Lung (tissue), 12 donors: ENCODE results near the gene TCEA3. TPM values are rescaled to one million over a fixed set of nuclear protein-coding genes. Genes with fewer than 3 reads are reported as not detected.

Source experiments
- ATAC-seq: fragments of 200-7000 bp; cut with Tn5 transposase; one replicate; pipeline ENCODE4 v1.9.1; 2020; ENCODE audit warnings: moderate number of reproducible peaks; ENCODE audit not compliant: insufficient read depth, low FRiP score
- DNase-seq, 3 donors: peaks; one replicate each; pipeline ENCODE4 v3.0.0-alpha.2; 2013 to 2017
- H3K27ac ChIP-seq, 2 donors: one replicate each; pipeline ENCODE4 v1.5.1; 2013; ENCODE audit warnings: mild to moderate bottlenecking in 2 of 2, moderate library complexity in 2 of 2, control low read depth in 1 of 2, inconsistent platforms in 1 of 2, low read depth in 1 of 2, low read length in 1 of 2
- H3K27me3 ChIP-seq, 3 donors: one replicate each; pipeline ENCODE4 v1.5.1; 2013; ENCODE audit warnings: low read length in 2 of 3; ENCODE audit not compliant: control insufficient read depth in 3 of 3, insufficient read depth in 3 of 3
- H3K36me3 ChIP-seq, 4 donors: one replicate each; pipeline ENCODE4 v1.5.1; 2013; ENCODE audit warnings: low read length in 4 of 4, mild to moderate bottlenecking in 1 of 4, moderate library complexity in 1 of 4; ENCODE audit not compliant: control insufficient read depth in 4 of 4, insufficient read depth in 4 of 4
- H3K4me1 ChIP-seq, 5 donors: one replicate each; pipeline ENCODE4 v1.5.1; 2013; ENCODE audit warnings: low read length in 5 of 5, mild to moderate bottlenecking in 2 of 5, moderate library complexity in 1 of 5; ENCODE audit not compliant: control insufficient read depth in 5 of 5, insufficient read depth in 5 of 5
- H3K4me3 ChIP-seq: one replicate; pipeline ENCODE4 v1.5.1; 2013; ENCODE audit warnings: mild to moderate bottlenecking, control low read depth, moderate library complexity
- H3K9ac ChIP-seq, 2 donors: one replicate each; pipeline ENCODE4 v1.5.1; 2013; ENCODE audit warnings: low read length in 2 of 2, control low read depth in 1 of 2; ENCODE audit not compliant: insufficient read depth in 1 of 2
- H3K9me3 ChIP-seq, 4 donors: one replicate each; pipeline ENCODE4 v1.5.1; 2013; ENCODE audit warnings: low read length in 3 of 4, mild to moderate bottlenecking in 1 of 4, moderate library complexity in 1 of 4; ENCODE audit not compliant: control insufficient read depth in 4 of 4, insufficient read depth in 3 of 4
- WGBS, 2 donors: extraction: QIAGEN DNeasy Blood & Tissue Kit; methylation state at CpG; one replicate each; pipeline ENCODE4 v1.1.7; 2013; 5-methylcytosine and 5-hydroxymethylcytosine counted together
- polyA plus RNA-seq, 2 donors: library from polyadenylated mRNA; stranded (reverse); fragments of 200-250 nt; gene quantifications; one replicate each; pipeline ENCODE4 v1.2.1, GENCODE V29; 2013
- total RNA-seq, 2 donors: library from RNA; depleted of rRNA in 1 of 2; stranded (reverse); fragments of >200 nt in 1 of 2; gene quantifications; one replicate each; pipeline ENCODE4 v1.2.1, GENCODE V29; 2014 to 2021
- TF ChIP-seq, protein P1 (sequence below): IDR thresholded peaks from 2 replicates; pipeline ENCODE4 v1.5.1; 2012; ENCODE audit warnings: mild to moderate bottlenecking; ENCODE audit errors: control extremely low read depth, extremely low read depth
- donor health status: control.
- donor health status: control.
- donor health status: Bipolar disorder and iron deficiency.
- donor health status: healthy.
- donor health status: DM: yes; HTN: yes; CAD: no.

TCEA3 gene
- total and polyA plus RNA-seq, 4 donors = 10.3 to 37.5 (median 29.9) TPM

DNA sequence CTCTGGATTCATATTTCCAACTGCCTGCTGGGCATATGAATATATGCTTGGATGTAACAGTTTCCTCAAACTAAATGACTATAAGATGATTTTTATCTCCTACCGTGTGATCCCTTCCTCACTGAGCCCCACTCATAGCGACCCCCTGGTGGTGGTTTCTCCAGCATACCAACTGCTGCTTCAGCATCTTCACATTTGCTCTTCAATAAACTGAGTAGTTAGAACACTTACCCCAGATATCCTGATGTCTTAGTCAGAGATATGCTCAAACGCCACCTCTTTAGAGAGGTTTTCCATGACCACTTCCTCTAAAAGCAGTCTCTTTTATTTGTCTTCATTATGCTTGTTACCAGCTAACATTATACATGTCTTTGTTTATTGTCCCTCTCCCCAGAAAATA is 70.3 kb downstream of the TCEA3 start:
- Histone ChIP-seq H3K9ac (no peak overlapping the region), H3K4me3 (no peak overlapping the region), H3K36me3 (peaks cover 0 to 7% (median 0%) of the 10 kb centered on the region in 4 donors), H3K9me3 (peaks cover 0 to under 1% (median 0%) of the 10 kb centered on the region in 4 donors), H3K27ac (no peak overlapping the region), H3K27me3 (no peaks in the 10 kb centered on the region), H3K4me1 (peaks cover 0 to 3% (median 0%) of the 10 kb centered on the region in 5 donors)
- DNase-seq = no peak
- TF ChIP-seq, protein P1, sequence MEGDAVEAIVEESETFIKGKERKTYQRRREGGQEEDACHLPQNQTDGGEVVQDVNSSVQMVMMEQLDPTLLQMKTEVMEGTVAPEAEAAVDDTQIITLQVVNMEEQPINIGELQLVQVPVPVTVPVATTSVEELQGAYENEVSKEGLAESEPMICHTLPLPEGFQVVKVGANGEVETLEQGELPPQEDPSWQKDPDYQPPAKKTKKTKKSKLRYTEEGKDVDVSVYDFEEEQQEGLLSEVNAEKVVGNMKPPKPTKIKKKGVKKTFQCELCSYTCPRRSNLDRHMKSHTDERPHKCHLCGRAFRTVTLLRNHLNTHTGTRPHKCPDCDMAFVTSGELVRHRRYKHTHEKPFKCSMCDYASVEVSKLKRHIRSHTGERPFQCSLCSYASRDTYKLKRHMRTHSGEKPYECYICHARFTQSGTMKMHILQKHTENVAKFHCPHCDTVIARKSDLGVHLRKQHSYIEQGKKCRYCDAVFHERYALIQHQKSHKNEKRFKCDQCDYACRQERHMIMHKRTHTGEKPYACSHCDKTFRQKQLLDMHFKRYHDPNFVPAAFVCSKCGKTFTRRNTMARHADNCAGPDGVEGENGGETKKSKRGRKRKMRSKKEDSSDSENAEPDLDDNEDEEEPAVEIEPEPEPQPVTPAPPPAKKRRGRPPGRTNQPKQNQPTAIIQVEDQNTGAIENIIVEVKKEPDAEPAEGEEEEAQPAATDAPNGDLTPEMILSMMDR = no peak
- 44 to 51% methylated on average over 3 of the region's 3 CpGs for WGBS, 2 donors
- ATAC-seq = no peak

DNA sequence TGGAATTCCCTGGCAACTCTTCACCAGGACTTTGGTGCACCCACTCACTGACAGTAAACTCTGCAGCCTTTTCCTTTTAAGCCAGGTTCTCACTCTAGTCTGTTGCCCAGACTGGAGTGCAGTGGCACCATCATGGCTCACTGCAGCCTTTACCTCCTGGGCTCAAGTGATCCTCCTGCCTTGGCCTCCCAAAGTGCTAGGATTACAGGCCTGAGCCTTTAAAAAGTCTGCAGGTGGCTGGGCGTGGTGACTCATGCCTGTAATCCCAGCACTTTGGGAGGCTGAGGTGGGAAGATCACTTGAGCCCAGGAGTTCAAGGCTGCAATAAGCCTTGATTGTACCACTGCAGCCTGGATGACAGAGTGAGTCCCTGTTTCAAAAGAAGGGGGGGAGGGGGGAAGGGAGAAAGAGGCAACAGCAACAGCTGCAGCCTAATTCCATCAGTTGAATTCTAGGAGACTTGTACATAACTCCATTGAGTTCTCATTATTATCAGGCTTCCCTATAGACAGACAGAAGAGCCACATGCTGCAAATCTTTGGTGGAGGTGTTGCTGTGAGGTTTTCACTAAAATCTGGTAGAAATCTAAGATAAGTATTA is 72.4 kb downstream of the TCEA3 start:
- Histone ChIP-seq H3K9ac (no peak overlapping the region), H3K27ac (no peak overlapping the region), H3K9me3 (no peaks in the 10 kb centered on the region), H3K36me3 (no peaks in the 10 kb centered on the region), H3K4me1 (peaks cover 0 to 3% (median 0%) of the 10 kb centered on the region in 5 donors), H3K27me3 (no peaks in the 10 kb centered on the region), H3K4me3 (no peak overlapping the region)
- DNase-seq = no peak
- 95 to 96% methylated on average over 1 of the region's 1 CpG for WGBS, 2 donors
- ATAC-seq = no peak
- TF ChIP-seq, protein P1 = no peak

DNA sequence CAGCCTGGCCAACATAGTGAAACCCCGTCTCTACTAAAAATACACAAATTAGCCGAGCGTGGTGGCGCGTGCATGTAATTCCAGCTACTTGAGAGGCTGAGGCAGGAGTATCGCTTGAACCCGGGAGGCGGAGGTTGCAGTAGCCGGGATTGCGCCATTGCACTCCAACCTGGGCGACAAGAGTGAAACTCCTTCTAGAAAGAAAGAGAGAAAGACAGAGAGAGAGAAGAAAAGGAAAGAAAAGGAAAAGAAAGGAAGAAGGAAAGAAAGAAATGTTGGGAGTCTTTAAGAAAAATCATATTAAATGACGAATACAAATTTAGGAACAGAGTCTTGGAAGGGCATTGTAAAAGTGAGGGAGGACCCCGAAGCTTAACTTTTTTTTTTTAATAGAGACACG is 78.6 kb downstream of the TCEA3 start:
- no peaks in the 10 kb centered on the region for H3K36me3 ChIP-seq
- H3K9ac ChIP-seq = no peak overlapping the region
- WGBS, 2 donors = 97 to 98% methylated on average over 14 of the region's 14 CpGs
- no peaks in the 10 kb centered on the region for H3K27me3 ChIP-seq
- H3K4me3 ChIP-seq = no peak overlapping the region
- TF ChIP-seq, protein P1 = no peak
- DNase-seq (no peak), ATAC-seq (no peak)
- no peaks in the 10 kb centered on the region for H3K9me3 ChIP-seq
- no peak overlapping the region for H3K27ac ChIP-seq
- H3K4me1 ChIP-seq = peaks cover 0 to 29% (median 11%) of the 10 kb centered on the region in 5 donors

DNA sequence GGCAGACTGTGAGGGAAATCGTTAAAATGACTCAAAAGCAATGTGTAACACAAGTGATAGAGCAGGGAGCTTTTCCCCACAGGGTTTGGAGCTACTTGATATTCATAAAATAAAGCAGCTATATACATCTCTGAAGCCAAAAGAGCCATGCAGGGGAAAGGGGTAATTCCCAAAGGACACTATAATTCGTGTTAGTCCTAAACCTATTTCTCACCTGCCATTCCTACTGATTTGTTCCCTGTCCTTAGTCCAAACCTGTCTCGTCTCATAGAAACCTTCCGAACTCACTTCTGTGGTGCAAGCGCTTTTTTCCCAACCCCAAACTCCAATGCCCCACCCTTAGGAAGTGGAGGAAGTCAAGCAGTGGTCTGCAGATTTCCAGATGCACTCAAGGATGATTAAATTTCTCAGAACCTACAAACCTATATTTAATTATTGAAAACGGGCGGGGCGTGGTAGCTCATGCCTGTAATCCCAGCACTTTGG is 79.5 kb downstream of the TCEA3 start:
- ATAC-seq = no peak
- Histone ChIP-seq H3K4me1 (peaks cover 0 to 38% (median 14%) of the 10 kb centered on the region in 5 donors), H3K36me3 (no peaks in the 10 kb centered on the region), H3K27ac (peak overlapping the region; percentile 80 to 99), H3K4me3 (peak overlapping the region; percentile 38), H3K9ac (peak overlapping the region; percentile 74 to 99), H3K9me3 (no peaks in the 10 kb centered on the region), H3K27me3 (no peaks in the 10 kb centered on the region)
- 24% methylated on average over 8 of the region's 8 CpGs for WGBS, 2 donors
- TF ChIP-seq, protein P1 = no peak
- DNase-seq = peak in 1 of 3 donors; percentile 62
